Osteocyte (in vitro differentiated cells): ENCODE data around the gene IPCEF1. TPM values are rescaled to one million over a fixed set of nuclear protein-coding genes. Genes with fewer than 3 reads are reported as not detected.
"Not testable (repeated sequence)": the region's sequence is repeated elsewhere in the genome, so short reads cannot be mapped to it uniquely, and the experiment has no call there.

Source experiments
- DNase-seq: peaks from one replicate; pipeline ENCODE4 v3.0.0; 2021; ENCODE audit warnings: mixed read lengths; ENCODE audit not compliant: unreplicated experiment; ENCODE audit errors: extremely low spot score
- H3K27ac Mint-ChIP-seq: one replicate; pipeline ENCODE4 v1.8.0; 2021; ENCODE audit warnings: mild to moderate bottlenecking, mixed read lengths; ENCODE audit not compliant: unreplicated experiment
- H3K27me3 Mint-ChIP-seq: one replicate; pipeline ENCODE4 v1.8.0; 2021; ENCODE audit warnings: mixed read lengths; ENCODE audit not compliant: unreplicated experiment
- H3K36me3 Mint-ChIP-seq: one replicate; pipeline ENCODE4 v1.8.0; 2021; ENCODE audit warnings: mixed read lengths; ENCODE audit not compliant: unreplicated experiment
- H3K4me1 Mint-ChIP-seq: one replicate; pipeline ENCODE4 v1.8.0; 2021; ENCODE audit warnings: mixed read lengths; ENCODE audit not compliant: unreplicated experiment
- H3K4me3 Mint-ChIP-seq: one replicate; pipeline ENCODE4 v1.8.0; 2021; ENCODE audit warnings: mild to moderate bottlenecking, moderate library complexity, mixed read lengths; ENCODE audit not compliant: unreplicated experiment
- H3K9me3 Mint-ChIP-seq: one replicate; pipeline ENCODE4 v1.8.0; 2021; ENCODE audit warnings: mixed read lengths; ENCODE audit not compliant: unreplicated experiment
- CTCF ChIP-seq: fragments of 200-600 bp; sonication (generic); IDR thresholded peaks from 2 replicates; pipeline ENCODE4 v1.5.0; 2021; ENCODE audit warnings: antibody characterized with exemption, mild to moderate bottlenecking, moderate library complexity
- total RNA-seq: library from RNA; stranded (reverse); gene quantifications from 2 replicates; pipeline ENCODE4 v1.2.1, GENCODE V29; 2021

The IPCEF1 gene
- total RNA-seq, 1 donor from 2014 or later: 0.46 TPM

GRCh38 chr6:154331750-154332149, 24.9 kb downstream of the IPCEF1 start:
- no peaks in the 10 kb centered on the region for H3K36me3 Mint-ChIP-seq
- no peak overlapping the region for H3K4me3 Mint-ChIP-seq
- H3K9me3 Mint-ChIP-seq: peaks cover 12% of the 10 kb centered on the region
- peaks cover 5% of the 10 kb centered on the region for H3K4me1 Mint-ChIP-seq
- TF ChIP-seq CTCF: no peak
- H3K27ac Mint-ChIP-seq: no peak overlapping the region
- DNase-seq: no peak
- H3K27me3 Mint-ChIP-seq: no peaks in the 10 kb centered on the region

- Mint-ChIP-seq H3K9me3 (peaks cover 14% of the 10 kb centered on the region), H3K27me3 (no peaks in the 10 kb centered on the region), H3K4me3 (no peak overlapping the region), H3K4me1 (peaks cover 5% of the 10 kb centered on the region), H3K27ac (no peak overlapping the region), H3K36me3 (no peaks in the 10 kb centered on the region)
- TF ChIP-seq CTCF: no peak
- DNase-seq: no peak
These were observed 27.0 kb downstream of the IPCEF1 start for GRCh38 chr6:154329350-154330170.

- H3K27me3 Mint-ChIP-seq, H3K27ac Mint-ChIP-seq, H3K36me3 Mint-ChIP-seq, DNase-seq, H3K4me1 Mint-ChIP-seq, H3K4me3 Mint-ChIP-seq: not testable (repeated sequence)
- H3K9me3 Mint-ChIP-seq: peaks cover 14% of the 10 kb centered on the region
These were observed 29.3 kb downstream of the IPCEF1 start for GRCh38 chr6:154327313-154327712.

- Mint-ChIP-seq H3K36me3 (no peaks in the 10 kb centered on the region), H3K27ac (no peak overlapping the region), H3K9me3 (peaks cover 9% of the 10 kb centered on the region), H3K4me1 (peaks cover 9% of the 10 kb centered on the region), H3K4me3 (no peak overlapping the region), H3K27me3 (no peaks in the 10 kb centered on the region)
- TF ChIP-seq CTCF: no peak
- DNase-seq: no peak
These were observed 31.5 kb downstream of the IPCEF1 start for GRCh38 chr6:154325142-154325541.

- H3K9me3 Mint-ChIP-seq: no peaks in the 10 kb centered on the region
- no peaks in the 10 kb centered on the region for H3K36me3 Mint-ChIP-seq
- no peak overlapping the region for H3K4me3 Mint-ChIP-seq
- peaks cover 37% of the 10 kb centered on the region for H3K4me1 Mint-ChIP-seq
- no peak for DNase-seq
- peak overlapping the region; percentile 72 for H3K27ac Mint-ChIP-seq
- no peak for TF ChIP-seq CTCF
- H3K27me3 Mint-ChIP-seq: no peaks in the 10 kb centered on the region
These were observed 36.4 kb downstream of the IPCEF1 start for GRCh38 chr6:154320181-154320580.
